ENCODE data around the gene AP4M1. TPM values are rescaled to one million over a fixed set of nuclear protein-coding genes. Genes with fewer than 3 reads are reported as not detected.

AP4M1 gene
- total and polyA plus RNA-seq, 2 experiments from 2014 or later, result 16.2 to 18.7 TPM

GRCh38 chr7:100066953-100067352, 34.5 kb upstream of the AP4M1 start:
- in situ Hi-C loops (cut with MboI), result no loop called here
- 87 to 89% methylated on average over 7 of the region's 7 CpGs for WGBS, 2 experiments (ENCODE audit: low coverage in 1 of 2, low lambda C conversion rate in 2 of 2, missing lambda C conversion rate in 2 of 2)
- H3K79me2 ChIP-seq (ENCODE audit: insufficient read depth), result peaks cover 5% of the 10 kb centered on the region; the same call in 1 of the 2 replicates
- H3K27ac ChIP-seq, result no peak overlapping the region
- H2AFZ ChIP-seq, result no peak overlapping the region
- 0 out of 2 replicates have a peak, but pooled peaks cover 7% of the 10 kb centered on the region for H3K4me1 ChIP-seq (ENCODE audit: insufficient read depth)
- peaks cover 2% of the 10 kb centered on the region for H3K9me3 ChIP-seq (ENCODE audit: low read depth)
- H4K20me1 ChIP-seq (ENCODE audit: insufficient read depth), result no peaks in the 10 kb centered on the region
- H3K36me3 ChIP-seq (ENCODE audit: low read depth), result peaks cover 23% of the 10 kb centered on the region
- no peak for DNase-seq
- H3K9me2 ChIP-seq (ENCODE audit: insufficient read depth), result no peaks in the 10 kb centered on the region
- H3K4me2 ChIP-seq (ENCODE audit: unreplicated experiment), result no peak overlapping the region
- H3K4me3 ChIP-seq, result no peak overlapping the region
- peaks cover 18% of the 10 kb centered on the region; the same call in 1 of the 2 replicates for H3F3A ChIP-seq (ENCODE audit: insufficient read depth)
- TF ChIP-seq EZH2 (IDR thresholded peaks at IDR 0.05; ENCODE audit: insufficient read depth, poor library complexity, severe bottlenecking) (no peak), EZH2phosphoT487 (IDR thresholded peaks at IDR 0.05; ENCODE audit: insufficient read depth, low read depth) (no peak)
- H3K9ac ChIP-seq, result no peak overlapping the region
- no peaks in the 10 kb centered on the region for H3K27me3 ChIP-seq (replicated peaks; ENCODE audit: insufficient read depth)

- in situ Hi-C loops (cut with MboI), result no loop called here
- Histone ChIP-seq H3F3A (ENCODE audit: insufficient read depth) (peaks cover 18% of the 10 kb centered on the region; the same call in 1 of the 2 replicates), H3K4me3 (no peak overlapping the region), H2AFZ (no peak overlapping the region), H3K9me3 (ENCODE audit: low read depth) (peaks cover 4% of the 10 kb centered on the region), H3K27ac (no peak overlapping the region), H3K9ac (no peak overlapping the region), H3K79me2 (ENCODE audit: insufficient read depth) (peaks cover 11% of the 10 kb centered on the region; the same call in 1 of the 2 replicates), H3K4me2 (ENCODE audit: unreplicated experiment) (no peak overlapping the region), H4K20me1 (ENCODE audit: insufficient read depth) (no peaks in the 10 kb centered on the region), H3K27me3 (replicated peaks; ENCODE audit: insufficient read depth) (no peaks in the 10 kb centered on the region), H3K4me1 (ENCODE audit: insufficient read depth) (0 out of 2 replicates have a peak, but pooled peaks cover 7% of the 10 kb centered on the region), H3K36me3 (ENCODE audit: low read depth) (peaks cover 53% of the 10 kb centered on the region), H3K9me2 (ENCODE audit: insufficient read depth) (no peaks in the 10 kb centered on the region)
- WGBS, 2 experiments (ENCODE audit: low coverage in 1 of 2, low lambda C conversion rate in 2 of 2, missing lambda C conversion rate in 2 of 2), result 90 to 94% methylated on average over 5 of the region's 5 CpGs
- TF ChIP-seq EZH2phosphoT487 (IDR thresholded peaks at IDR 0.05; ENCODE audit: insufficient read depth, low read depth) (no peak), EZH2 (IDR thresholded peaks at IDR 0.05; ENCODE audit: insufficient read depth, poor library complexity, severe bottlenecking) (no peak)
- no peak for DNase-seq
These were observed 31.5 kb upstream of the AP4M1 start for GRCh38 chr7:100069991-100070390.

GRCh38 chr7:100071018-100071723, 30.3 kb upstream of the AP4M1 start:
- Histone ChIP-seq H3K9ac (no peak overlapping the region), H3K79me2 (ENCODE audit: insufficient read depth) (peaks cover 23% of the 10 kb centered on the region), H4K20me1 (ENCODE audit: insufficient read depth) (no peaks in the 10 kb centered on the region), H3K9me2 (ENCODE audit: insufficient read depth) (no peaks in the 10 kb centered on the region), H3K4me1 (ENCODE audit: insufficient read depth) (0 out of 2 replicates have a peak, but pooled peaks cover under 1% of the 10 kb centered on the region), H3K4me3 (no peak overlapping the region), H3K4me2 (ENCODE audit: unreplicated experiment) (no peak overlapping the region), H3F3A (ENCODE audit: insufficient read depth) (peaks cover 9% of the 10 kb centered on the region; the same call in 1 of the 2 replicates), H3K27me3 (replicated peaks; ENCODE audit: insufficient read depth) (no peaks in the 10 kb centered on the region), H2AFZ (no peak overlapping the region), H3K36me3 (ENCODE audit: low read depth) (peaks cover 62% of the 10 kb centered on the region), H3K9me3 (ENCODE audit: low read depth) (peaks cover 4% of the 10 kb centered on the region), H3K27ac (no peak overlapping the region)
- DNase-seq, result no peak
- TF ChIP-seq EZH2phosphoT487 (IDR thresholded peaks at IDR 0.05; ENCODE audit: insufficient read depth, low read depth), result no peak
- TF ChIP-seq EZH2 (IDR thresholded peaks at IDR 0.05; ENCODE audit: insufficient read depth, poor library complexity, severe bottlenecking), result no peak
- WGBS, 2 experiments (ENCODE audit: low coverage in 1 of 2, low lambda C conversion rate in 2 of 2, missing lambda C conversion rate in 2 of 2), result 98 to 99% methylated on average over 11 of the region's 11 CpGs
- in situ Hi-C loops (cut with MboI), result no loop called here

GRCh38 chr7:100072462-100072861, 29.0 kb upstream of the AP4M1 start:
- no peaks in the 10 kb centered on the region for H3K9me2 ChIP-seq (ENCODE audit: insufficient read depth)
- no peak for TF ChIP-seq EZH2 (IDR thresholded peaks at IDR 0.05; ENCODE audit: insufficient read depth, poor library complexity, severe bottlenecking)
- no peak for TF ChIP-seq EZH2phosphoT487 (IDR thresholded peaks at IDR 0.05; ENCODE audit: insufficient read depth, low read depth)
- DNase-seq, result no peak
- H3K27ac ChIP-seq, result no peak overlapping the region
- H3F3A ChIP-seq (ENCODE audit: insufficient read depth), result no peaks in the 10 kb centered on the region; the same call in 1 of the 2 replicates
- H3K4me1 ChIP-seq (ENCODE audit: insufficient read depth), result no peaks in the 10 kb centered on the region
- H3K9ac ChIP-seq, result no peak overlapping the region
- no peak overlapping the region for H3K4me2 ChIP-seq (ENCODE audit: unreplicated experiment)
- no peak overlapping the region for H3K4me3 ChIP-seq
- H2AFZ ChIP-seq, result no peak overlapping the region
- no peaks in the 10 kb centered on the region for H4K20me1 ChIP-seq (ENCODE audit: insufficient read depth)
- H3K27me3 ChIP-seq (replicated peaks; ENCODE audit: insufficient read depth), result no peaks in the 10 kb centered on the region
- in situ Hi-C loops (cut with MboI), result no loop called here
- 95 to 98% methylated on average over 10 of the region's 10 CpGs for WGBS, 2 experiments (ENCODE audit: low coverage in 1 of 2, low lambda C conversion rate in 2 of 2, missing lambda C conversion rate in 2 of 2)
- H3K36me3 ChIP-seq (ENCODE audit: low read depth), result peaks cover 71% of the 10 kb centered on the region
- peaks cover 4% of the 10 kb centered on the region for H3K9me3 ChIP-seq (ENCODE audit: low read depth)
- peaks cover 36% of the 10 kb centered on the region for H3K79me2 ChIP-seq (ENCODE audit: insufficient read depth)
